ENCODE data around the gene FGFR3.
"Not testable (repeated sequence)": the region's sequence is repeated elsewhere in the genome, so short reads cannot be mapped to it uniquely, and the experiment has no call there.

Gene FGFR3

GRCh38 chr4:1843852-1844251, 50.8 kb downstream of the FGFR3 start:
- no peak for DNase-seq

GRCh38 chr4:1844618-1845017, 51.5 kb downstream of the FGFR3 start:
- DNase-seq, result not testable (repeated sequence)

- DNase-seq, result no peak
Measured at GRCh38 chr4:1846580-1846979, 53.5 kb downstream of the FGFR3 start.

- no peak for DNase-seq
Measured at GRCh38 chr4:1850276-1850675, 57.2 kb downstream of the FGFR3 start.

GRCh38 chr4:1851160-1851559, 58.1 kb downstream of the FGFR3 start:
- no peak for DNase-seq

DNA sequence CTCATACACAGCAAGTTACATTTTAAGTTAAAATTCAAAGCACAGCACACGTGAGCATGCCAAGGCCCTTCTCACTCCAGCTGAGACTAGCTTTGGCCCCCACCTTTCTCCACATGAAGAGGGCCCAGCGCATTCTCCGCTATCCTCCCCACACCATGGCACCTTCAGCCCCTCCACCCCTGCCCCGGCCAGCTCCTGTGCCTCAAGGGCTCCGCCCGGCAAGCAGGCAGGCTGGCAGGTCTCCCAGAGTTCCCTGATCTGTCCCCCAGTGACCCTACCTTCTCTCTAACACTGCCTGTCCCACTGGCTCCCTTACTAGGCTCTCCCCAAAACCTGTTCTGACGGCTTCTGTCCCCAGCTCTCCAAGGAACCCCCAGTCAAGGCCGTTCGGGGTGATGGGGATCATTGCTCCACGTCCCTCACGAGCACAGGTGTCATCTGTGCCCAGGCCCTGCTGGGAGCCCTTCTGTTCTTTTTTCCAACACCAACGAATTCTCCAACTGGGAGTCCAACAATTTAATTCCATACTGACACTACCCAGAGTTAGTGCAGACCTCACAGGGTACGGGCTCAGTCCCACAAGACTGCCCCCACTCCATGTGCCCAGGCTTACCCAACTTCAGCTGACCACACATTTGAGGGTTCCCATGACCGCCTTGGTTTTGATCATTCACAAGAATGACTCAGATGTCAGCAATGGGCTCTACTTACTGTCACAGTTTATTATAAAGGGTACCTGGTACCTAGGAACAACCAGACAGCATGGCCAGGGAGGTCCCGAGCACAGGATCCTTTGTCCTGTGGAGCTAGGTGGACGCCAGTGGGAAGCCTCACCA, 58.7 kb downstream of the FGFR3 start:
- no peak for DNase-seq

DNA sequence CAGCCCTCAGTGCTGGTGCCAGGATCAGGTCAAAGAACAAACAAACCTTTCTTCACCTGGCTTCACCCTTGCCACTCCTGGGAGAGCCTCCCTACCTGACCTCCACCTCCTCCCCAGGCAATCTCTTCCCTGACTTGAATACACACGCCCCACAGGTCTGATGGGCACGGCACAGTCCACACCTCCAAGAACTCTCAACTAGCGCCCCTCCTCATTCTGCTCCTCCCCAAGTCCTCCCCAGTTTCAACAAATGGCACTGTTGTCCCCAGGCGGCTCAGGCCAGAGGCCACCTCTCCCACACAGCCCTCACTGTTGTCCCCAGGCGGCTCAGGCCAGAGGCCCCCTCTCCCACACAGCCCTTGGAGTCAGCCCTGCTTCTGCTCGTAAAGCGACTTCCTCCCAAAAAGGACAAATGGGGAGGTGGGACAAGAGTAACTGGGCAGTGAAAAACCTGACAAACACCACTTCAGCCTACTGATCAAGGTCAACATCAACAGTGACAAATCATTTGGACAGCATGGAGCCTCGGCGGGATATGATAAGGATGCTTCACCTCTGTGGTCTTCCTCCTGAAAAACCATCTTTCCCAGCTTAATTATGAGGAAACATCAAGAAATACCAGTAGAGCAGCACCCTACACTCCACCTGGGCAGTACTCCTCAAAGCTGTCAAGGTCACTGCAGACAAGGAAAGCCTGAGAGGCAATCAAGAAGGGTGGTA, 60.0 kb downstream of the FGFR3 start:
- no peak for DNase-seq

DNA sequence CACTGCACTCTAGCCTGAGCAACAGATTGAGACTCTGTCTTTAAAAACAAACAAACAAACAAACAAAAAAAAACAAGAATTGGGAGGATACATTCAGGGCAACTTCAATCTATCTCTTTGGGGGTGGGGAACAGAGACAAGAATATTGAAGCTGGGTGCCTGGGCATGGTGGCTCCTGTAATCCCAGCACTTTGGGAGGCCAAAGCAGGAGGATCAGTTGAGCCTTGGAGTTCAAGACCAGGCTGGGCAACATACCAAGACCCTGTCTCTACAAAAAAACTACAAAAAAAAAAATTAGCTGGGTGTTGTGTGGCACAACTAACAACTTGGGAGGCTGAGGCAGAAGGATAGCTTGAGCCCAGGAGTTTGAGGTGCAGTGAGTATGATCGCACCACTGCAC, 61.7 kb downstream of the FGFR3 start:
- DNase-seq, result no peak

DNA sequence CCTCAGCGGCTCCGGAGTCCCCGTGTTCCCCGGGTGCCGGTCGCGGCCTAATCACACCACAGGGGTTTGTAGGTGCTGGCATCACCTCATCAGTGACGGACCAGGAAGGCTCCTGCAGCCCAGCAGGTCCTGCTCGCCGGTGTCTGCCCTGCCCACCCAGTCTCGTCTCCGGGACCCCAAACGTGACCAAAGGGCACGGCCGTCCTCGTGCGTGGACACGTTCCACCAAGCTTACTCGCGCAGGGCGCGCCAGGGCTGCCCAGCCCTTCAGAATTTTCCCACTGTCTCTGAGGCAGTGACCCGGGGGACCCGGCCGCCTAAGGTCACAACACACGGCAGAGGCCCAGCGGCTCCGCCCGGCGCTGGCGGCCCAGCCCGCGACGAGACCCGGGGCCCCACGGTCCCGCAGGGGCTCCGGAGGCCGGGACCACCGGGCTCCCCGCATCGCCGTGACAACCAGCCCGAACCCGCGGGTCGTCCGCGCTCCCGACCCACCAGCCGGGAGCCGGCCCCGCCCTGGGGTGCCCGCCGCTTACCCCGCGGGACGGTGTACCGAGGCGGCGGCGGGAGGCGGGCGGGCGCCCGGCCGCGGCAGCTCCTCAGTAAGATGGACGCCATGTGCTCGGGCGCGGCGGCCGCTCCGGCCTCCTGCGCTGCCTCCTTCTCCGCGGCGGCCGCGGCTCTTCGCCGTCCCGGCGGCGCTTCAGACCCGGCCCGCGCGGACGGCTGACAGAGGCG, 62.4 kb downstream of the FGFR3 start:
- no peak for DNase-seq

DNA sequence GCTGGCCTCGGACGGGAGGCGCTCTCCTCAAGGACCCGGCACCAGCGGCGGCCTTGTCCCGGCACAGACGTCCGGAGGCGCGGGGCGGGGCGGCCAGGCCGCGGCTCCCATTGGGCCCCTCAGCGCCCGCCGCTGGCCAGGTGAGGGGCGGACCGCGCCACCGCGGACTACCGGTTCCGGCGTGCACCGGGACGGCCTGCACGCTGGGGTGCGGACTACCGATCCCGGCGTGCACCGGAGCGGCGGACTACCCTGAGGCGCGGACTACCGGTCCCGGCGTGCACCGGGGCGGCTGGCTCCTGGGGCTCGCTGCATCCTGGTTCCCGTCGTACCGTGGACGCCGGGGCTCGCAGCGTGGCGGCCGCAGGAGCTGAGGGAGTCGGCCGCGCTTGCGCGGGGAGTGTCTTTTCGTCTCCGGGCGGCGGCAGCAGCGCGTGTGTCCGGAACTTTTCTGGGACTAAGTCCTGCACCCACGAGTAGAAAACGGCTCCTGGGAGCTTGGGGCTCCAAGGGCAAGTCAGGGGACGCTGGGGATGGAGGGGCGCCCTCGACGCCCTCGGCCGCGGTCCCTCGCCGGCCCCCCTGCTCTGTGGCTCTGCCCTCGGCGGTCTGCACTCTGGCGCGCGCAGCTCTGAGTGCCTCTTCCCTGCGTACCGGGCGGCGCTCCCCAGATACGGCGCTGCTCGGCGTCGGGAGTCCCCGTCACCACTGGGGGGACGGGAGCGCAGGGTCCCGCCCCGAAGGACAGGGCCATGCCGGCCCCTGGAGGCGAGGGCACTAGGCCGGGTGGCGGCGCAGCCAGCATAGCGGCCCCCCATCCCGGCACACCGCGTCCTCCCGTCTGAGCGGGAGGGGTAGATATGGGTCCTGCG, 63.2 kb downstream of the FGFR3 start, which contains the start of gene LETM1:
Gene LETM1, minus strand, starts transcription at position 86 of the 872 bp plus-strand sequence. CDS start 206 bp downstream, outside the sequence.
- peak; percentile 32 to 83 for DNase-seq

DNA sequence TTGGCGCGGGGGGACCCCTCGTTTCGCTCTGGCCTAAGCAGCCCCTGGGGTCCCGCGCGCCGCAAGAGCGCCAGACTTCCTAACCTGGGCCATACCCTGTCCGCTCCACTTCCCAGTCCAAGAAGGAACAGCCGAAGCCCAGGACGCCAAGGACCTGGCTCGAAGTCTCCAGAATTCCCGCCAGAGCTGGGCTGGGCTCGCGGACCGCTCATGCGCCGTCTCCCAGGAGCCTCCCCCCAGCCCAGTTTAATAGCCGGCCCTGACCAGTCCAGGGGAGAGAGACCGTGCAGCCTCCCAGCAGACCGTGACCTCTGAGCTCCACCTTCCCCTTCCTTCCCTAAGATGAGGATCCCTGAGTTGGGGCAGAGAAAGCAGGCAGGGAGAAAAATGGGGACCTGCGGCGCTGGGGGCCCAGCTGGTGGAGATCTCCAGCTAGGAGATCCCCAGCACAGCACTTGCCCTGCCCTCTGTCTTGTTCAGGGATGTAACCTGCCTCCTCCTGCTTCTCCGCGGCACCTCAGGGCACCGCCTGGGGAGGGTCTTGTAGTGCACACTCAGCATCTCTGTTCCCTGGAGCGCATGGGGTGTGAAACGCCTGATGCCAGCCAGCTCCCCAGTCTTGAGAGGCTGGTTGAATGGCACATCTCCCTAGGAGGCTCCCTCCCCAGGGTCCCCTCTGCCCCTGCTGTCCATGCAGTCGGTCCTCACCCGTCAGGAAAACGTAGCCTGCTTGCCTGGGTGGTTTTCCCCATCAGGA, 64.0 kb downstream of the FGFR3 start:
- DNase-seq, result no peak

GRCh38 chr4:1857931-1858330, 64.8 kb downstream of the FGFR3 start:
- DNase-seq, result no peak
